Fibroblast of lung (primary cell): Measurements from ENCODE around the gene NTN1.

Experiments
- EZH2 ChIP-seq: IDR thresholded peaks from 2 replicates; pipeline ENCODE4 v1.5.1; 2012; ENCODE audit warnings: low read length, control low read depth, mild to moderate bottlenecking; ENCODE audit errors: missing control alignments
- TF ChIP-seq, protein P1 (sequence below), 2 donors: IDR thresholded peaks in 1 of 2; conservative IDR thresholded peaks in 1 of 2; 1 replicate in 1 of 2; 2 replicates in 1 of 2; pipeline ENCODE4 v1.5.1; 2011 to 2012; ENCODE audit warnings: low read length in 2 of 2, control low read depth in 1 of 2, inconsistent platforms in 1 of 2, low read depth in 1 of 2, mild to moderate bottlenecking in 1 of 2

DNA sequence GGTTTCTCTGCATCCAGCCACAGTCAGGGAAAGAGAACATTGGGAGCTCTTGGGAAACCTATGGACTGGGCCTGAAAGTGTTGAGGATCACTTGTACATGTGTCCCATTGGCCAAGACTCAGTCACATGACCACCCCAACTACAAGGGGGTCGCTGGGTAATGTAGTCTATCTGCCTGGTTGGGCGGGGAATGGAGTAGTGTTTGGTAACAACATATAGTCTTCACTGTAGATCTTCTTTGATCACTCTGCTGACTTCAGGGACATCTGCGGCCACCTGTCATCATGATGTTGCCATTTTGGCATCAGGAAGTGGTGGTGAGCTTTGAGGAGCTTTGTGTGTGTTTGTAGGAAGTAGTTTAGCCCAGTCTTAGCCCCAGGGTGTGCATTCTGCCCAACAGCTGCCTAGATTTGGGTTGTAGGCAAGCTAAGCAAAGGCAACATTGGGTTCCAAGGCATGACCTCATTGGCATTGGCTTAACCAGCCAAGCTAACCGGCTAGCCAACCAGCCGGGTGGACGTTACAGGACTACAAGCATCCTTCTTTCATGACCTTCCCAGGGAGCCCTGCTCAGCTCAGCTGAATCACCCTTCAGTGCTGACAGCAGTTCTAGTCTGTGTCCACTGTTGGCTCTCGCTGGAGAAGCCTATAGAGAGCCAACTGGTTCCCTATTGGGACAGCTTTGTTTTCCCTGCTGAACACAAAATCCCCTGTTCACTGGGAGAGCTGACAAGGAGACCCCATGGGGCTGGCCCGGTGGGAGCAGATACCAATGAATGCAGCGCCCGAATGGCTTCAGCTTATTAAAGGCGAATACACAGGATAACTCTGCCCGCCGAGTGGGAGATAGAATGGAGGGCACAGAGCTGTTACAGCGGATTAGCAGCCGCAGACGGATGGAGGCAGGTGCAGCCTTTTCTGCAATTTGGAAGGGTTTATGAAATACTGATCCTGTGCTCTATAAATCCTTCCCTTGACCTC, 178.6 kb downstream of the NTN1 start:
- TF ChIP-seq, protein P1, sequence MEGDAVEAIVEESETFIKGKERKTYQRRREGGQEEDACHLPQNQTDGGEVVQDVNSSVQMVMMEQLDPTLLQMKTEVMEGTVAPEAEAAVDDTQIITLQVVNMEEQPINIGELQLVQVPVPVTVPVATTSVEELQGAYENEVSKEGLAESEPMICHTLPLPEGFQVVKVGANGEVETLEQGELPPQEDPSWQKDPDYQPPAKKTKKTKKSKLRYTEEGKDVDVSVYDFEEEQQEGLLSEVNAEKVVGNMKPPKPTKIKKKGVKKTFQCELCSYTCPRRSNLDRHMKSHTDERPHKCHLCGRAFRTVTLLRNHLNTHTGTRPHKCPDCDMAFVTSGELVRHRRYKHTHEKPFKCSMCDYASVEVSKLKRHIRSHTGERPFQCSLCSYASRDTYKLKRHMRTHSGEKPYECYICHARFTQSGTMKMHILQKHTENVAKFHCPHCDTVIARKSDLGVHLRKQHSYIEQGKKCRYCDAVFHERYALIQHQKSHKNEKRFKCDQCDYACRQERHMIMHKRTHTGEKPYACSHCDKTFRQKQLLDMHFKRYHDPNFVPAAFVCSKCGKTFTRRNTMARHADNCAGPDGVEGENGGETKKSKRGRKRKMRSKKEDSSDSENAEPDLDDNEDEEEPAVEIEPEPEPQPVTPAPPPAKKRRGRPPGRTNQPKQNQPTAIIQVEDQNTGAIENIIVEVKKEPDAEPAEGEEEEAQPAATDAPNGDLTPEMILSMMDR (conservative IDR thresholded peaks at IDR 0.05 in 1 of 2, IDR thresholded peaks at IDR 0.05 in 1 of 2; ENCODE audit: low read depth in 1 of 2, low read length in 2 of 2): no peak
- no peak for TF ChIP-seq EZH2
